ENCODE measurements around the gene SUSD3.

Gene SUSD3

DNA sequence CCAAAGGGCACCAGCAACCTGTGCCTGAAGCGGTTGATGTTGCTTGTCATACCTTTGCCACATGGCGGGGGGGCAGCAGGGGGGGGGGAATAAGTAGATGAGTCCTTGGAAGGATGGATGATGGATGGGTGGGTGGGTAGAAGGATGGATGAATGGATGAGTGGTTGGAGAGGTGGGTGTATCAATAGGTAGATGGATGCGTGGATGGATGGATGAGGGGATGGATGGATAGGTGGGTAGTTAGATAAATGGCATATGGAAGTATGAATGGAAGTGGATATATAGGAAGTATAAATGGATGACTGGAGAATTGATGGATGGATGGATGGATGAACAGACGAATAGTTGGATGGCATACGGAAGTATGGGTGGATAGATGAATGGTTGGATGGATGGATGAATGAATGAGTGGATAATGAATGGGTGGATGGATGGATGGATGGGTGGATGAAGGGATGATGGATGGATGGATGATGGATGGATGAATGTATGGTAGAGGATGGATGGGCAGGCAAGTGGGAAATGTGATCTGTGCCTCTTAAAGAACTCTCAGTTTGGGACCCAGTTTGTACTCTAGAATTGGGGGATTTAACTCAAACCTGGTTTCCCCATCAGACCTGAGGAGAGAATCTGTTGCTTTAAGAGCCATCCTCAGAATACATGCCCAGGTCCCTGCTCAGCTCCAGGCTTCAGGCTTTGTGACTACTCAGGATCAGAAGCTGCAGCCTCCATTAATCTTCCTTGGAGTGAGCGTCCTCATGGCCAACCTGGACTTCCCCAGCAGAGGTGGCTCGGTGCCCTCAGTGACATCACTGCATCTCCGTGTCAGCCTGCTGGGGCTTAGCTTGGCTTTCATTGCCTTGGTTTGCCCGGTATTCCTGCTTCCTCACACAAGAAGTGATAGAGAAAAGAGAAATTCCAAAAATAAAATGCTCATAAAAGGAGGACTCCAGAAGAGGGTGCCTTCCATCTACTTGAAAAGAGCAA is 27.6 kb upstream of the SUSD3 start:
- no peak for DNase-seq

DNA sequence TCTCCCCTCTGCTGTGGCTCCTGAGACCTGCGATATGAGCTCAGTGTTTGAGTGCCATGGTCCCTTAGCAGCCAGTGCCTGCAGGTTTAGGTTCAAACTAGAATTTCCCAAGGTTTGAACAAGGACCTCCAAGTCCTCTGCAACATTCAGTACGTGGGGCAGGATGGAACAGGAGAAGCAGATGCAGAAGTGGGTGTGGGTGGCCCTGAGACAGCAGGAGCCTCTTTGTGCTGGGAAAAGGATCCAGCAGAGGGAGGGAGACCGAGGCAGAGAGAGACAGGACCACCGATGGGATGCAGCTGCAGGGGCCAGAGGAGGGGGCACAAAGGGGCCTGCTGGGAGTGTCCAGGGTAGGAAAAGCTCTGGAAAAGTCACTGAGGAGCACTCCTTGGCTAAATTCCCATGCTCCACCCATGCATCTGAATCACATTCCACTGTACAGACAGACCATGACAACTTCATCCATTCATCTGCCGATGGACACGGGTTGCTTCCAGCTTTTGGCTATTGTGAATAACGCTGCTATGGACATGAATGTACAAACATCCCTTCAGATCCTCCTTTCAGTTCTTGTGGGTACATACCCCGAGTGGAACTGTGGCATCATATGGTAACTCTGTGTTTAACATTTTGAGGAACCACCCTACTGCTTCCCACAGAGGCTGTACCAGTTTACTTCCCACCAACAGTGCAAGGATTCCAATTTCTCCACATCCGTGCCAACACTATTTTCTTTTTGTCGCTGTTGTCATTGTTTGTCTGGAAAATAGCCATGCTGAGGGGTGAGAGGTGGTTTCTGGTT is 26.7 kb upstream of the SUSD3 start:
- DNase-seq: no peak

DNA sequence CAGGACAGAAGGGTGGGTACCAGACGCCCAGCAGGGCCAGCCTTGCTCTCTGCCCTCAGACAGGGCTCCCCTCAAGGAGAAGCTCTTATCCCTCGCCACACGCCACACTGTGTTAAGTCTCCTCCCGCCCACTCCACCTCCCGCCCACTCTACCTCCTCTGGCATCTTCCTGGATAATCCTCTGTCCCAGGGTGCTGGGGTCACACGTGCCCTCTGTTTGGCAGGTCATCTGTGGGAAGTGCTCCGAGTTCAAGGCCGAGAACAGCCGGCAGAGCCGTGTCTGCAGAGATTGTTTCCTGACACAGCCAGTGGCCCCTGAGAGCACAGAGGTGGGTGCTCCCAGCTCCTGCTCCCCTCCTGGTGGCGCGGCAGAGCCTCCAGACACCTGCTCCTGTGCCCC is 26.0 kb upstream of the SUSD3 start:
- DNase-seq: no peak

DNA sequence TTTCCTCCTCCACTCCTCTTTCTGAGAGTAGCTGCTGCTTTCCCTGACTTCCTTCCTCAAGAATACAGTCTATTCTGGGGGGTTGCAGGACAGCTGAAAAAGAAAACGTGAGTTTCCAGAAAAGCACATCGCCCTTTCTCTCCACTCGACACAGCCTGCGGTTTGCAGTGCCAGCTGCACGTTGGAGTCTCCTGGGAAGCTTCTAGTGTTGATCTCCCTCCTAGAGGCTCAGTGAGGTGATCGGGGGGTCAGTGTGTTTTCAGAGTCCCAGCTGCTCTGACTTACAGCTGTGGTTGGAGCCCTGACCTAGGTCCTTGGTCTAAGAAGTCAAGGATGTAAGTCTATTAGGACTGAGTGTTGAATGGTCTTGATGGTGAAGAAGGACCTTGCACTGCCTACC is 25.0 kb upstream of the SUSD3 start:
- no peak for DNase-seq

DNA sequence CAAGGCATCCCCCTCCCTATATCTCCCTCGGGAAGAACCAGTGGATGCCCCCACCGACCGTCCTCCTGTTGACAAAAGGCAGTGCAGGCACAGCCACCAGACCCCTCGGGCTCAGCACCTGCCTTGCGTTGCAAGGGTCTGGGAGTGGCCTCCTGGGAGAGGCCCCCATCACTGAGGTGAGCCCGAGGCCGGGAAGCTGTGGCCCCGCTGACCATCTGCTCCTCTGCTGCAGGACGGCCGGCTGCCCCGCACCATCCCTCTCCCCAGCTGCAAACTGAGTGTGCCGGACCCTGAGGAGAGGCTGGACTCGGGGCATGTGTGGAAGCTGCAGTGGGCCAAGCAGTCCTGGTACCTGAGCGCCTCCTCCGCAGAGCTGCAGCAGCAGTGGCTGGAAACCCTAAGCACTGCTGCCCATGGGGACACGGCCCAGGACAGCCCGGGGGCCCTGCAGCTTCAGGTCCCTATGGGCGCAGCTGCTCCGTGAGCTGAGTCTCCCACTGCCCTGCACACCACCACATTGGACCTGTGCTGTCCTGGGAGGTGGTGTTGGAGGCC is 23.3 kb upstream of the SUSD3 start:
- DNase-seq: no peak

DNA sequence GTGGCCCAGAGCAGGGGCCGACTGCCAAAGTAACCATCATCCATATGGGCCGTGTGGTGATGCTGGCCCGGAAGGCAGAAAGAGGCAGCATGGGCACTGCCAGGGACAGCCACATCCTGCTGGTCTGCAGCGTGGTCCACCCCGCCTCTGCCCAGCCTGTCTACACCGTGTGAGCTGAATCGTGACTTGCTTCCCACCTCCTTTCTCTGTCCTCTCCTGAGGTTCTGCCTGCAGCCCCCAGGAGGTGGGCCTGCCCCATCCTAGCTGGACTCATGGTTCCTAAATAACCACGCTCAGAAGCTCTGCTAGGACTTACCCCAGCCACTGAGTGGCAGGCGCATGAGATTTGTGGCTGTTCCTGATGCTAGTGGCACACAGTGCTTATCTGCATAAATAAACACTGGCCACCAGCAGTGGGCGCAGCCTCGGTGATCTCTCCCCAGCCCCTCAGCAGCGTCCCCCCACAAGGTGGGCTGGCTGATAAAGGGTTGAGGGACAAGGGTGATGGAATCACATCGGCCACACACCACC is 22.6 kb upstream of the SUSD3 start:
- no peak for DNase-seq

DNA sequence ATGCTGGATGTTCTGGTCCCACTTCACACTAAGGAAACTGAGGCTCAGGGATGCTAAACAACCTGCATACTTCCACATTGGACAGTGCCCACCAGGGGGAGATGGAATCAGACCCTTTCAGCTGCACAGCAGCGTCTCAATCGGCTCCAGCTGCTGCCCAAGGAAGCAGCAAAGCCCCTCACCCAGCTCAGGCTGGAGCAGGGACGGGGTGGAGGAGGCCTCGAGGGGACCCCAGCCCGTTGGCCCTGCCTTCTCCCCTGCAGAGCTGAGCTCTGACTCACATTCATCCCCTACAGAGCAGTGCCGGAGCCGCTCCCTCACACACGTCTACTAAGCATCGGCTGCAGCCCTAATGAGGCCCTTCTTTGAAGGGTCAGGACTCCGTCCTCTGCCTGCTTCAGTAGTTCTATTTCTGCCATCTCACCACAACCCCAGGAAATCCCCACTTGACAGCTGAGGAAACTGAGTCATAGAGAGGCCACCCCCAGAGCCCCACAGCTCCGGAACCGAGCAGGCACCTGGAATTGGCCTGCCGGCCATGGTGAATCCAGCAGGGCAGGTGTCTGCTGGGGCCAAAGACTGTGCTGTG is 21.5 kb upstream of the SUSD3 start:
- no peak for DNase-seq

DNA sequence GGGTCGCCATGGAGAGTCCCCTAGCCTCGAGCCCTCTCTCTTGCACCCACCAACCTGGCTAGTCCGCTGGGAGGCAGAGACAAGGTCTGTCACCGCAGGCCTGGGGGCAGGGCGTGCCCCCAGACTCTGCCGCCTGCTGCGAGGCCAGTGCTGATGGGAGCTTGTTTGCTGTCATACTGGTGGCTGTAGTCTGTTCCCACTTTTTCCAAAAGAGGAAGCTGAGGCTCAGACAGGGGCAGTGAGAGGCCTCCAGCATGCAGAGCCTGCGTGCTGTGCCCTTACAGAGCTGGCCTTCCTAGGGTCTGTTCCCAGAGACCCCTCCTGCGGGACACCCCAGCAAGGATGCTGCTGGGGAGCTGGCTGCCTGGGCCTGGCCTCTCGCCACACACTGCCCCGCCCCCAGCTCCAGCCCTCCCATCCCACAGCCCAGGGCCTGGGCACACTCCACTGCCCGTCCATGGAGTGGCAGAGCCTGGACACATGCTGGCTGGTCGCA is 21.0 kb upstream of the SUSD3 start:
- no peak for DNase-seq

DNA sequence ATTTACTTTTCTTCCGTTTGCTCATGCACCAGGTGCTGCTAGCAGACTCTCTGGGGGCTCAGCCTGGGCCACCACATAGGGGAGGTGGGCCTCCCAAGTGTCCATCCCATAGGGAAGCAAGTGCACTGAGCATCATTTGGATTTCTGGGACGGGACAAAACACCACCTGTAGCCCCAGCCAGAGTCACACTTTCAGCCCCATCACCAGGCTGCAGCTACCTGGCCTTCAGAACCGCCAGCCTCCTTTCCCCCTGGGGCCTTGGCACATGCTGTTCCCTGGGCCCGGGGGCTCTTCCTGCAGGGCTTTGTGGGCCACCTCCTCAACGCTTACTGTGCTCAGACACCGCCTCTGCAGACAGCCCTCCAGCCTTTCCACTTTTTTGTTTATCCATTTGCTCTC is 19.6 kb upstream of the SUSD3 start:
- no peak for DNase-seq

DNA sequence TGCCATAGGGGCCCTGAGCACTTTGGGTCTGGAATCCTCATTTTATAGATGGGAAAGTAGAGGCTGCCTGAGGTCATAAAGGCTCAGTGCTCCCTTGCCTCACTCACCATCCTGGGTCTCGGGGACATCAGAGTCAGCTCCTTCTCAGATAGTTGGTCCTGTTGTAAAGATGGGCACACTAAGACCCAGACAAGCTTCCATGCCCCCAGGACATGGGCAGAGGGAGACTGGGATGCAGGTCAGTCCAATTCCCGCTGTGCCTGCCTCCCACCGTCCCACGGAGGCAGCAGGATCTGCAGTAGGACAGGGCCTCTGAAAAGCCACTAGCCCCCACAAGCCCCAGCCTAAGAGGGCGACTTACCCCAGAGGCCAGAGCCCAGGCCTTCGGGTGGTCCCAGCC is 19.0 kb upstream of the SUSD3 start:
- no peak for DNase-seq

DNA sequence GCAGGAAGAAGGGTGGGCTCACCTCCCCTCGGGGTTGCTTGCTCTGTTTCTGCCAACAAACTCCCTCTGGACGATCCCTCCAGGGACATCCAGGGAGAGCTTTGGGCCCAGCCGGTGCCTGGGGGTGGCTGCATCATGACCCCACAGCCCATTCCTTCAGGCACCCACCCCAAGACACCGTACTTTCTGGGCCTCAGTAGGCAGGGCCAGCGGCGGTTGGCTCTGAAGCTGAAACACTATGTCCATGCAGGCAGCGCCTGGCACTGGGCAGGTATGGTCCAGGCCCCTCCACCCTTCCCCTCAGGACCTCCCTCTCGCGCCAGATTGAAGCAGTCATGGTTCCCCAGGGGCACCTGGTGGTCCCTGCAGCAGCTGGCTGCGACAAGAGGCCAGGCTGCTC is 18.5 kb upstream of the SUSD3 start:
- DNase-seq: no peak

DNA sequence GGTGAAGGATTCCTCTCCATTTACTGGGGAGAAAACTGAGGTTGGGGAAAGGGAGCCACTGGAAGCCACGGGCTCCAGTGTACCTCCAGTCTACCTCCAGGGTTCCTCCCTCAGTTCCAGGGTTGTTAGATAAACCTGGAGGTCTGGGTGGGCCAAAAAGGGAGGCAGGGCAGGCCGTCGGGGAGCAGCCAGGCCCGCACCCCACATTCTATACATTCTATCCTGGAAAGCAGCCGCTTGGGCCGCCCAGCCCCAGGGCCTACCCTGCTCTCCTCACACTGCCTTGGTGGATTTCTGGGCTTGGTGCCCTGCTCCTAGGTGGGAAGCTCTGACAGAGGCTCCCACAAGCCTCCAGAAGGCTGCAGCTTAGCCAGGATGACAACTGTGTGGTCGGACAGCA is 18.1 kb upstream of the SUSD3 start:
- no peak for DNase-seq

DNA sequence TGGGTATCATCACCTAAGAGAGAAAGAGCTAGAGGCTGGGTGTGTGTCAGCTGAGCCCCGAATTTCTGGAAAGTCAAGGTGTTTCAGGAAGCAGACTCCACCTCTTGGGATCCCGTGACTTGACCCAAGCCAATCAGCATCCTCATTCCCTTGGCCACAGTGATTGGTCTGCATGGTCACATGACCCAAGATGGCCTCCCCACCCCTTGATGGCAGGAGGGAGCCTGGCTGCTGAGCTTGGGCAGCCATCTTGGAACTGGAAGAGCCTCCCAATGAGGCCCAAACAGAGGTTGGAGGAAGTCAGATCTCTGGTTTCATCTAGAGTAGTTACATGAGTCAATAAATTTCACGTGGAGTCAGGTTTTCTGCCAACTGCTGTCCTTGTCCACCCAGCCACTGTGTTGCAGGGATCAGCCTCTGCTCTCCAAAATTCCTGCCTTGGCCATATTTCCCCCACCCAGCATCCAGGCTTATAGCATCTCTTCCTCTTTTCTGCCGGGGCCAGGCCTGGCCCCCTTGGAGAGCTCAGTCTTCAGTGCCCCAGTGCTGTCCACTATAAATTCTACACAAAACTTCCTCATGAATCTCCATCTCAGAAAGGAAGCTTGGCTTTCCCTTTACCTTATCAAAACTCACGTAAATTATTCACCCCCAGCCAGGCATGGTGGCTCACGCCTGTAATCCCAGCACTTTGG is 17.2 kb upstream of the SUSD3 start:
- no peak for DNase-seq

DNA sequence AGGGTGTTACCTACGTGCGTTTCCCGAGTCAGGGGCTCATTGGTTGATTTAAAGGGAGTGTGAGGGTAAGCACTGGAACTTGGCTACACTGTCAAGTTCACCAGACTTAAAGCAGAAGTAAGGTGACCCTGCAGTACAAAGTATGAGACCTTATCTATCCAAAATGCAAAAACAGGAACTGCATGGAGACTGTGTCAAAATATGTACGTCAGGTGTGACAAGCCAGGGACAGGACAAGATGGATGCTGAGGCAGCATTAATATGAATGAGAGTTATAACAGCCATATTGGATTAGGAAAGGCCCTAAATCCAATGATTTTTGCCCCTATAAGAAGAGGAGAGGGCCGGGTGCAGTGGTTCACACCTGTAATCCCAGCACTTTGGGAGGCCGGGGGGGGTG is 15.4 kb upstream of the SUSD3 start:
- no peak for DNase-seq

DNA sequence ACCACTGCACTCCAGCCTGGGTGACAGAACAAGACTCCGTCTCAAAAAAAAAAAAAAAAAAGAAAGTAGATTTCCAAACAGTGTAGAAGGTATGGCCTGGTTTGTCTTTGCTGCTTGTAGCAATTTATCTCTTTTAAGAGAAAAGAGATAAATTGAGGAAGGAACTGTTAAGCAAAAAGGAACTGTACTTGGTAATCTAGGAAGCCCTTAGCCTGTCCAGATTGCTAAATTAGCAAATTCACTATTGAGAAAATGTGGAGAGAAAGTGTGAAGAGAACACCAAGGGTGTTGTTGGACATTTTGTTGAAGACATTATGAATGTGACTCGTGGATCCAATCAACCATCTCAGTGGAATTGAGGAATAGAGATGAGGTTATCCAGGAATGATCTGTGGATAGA is 13.0 kb upstream of the SUSD3 start:
- DNase-seq: no peak

DNA sequence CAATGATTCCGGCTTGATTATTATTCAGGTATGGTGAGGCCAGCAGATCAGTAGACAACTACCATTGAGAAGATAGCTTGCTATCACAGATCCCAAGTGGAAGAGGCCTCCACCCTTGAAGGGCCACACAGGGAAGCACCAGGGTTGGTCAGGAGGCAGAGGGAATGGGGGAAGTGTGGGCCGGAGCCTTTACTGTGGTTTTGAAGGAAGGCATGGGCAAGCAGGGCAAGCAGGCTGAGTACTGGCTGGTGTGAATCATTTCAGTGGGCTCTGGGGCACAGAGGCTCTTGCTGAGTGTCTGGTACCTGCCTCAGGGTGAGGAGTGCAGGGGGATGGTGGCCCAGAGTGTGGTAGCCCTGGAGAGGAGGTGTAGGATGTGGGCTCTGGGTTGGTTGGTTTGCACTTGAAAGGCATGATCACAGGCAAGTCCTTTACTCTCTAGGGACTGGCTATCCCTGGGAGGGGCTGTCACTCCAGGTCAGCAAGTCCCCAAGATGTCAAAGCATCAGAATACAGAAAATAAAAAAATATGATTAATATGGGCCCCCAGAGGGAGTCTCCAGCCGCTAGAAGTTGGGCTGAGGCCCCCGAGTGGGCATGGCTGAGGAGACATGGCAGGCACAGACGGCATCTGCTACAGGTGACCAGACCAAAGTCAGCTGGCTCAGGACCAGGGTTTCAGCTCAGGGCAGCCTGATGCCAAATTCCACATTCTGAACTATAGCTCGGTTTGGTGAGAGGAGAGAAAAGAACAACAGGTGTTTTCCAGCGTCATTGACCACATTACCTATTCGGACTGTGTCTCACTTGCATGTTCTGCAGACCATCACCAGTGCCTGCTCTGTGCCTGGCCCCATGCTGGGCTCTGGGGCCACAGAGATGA is 9.7 kb upstream of the SUSD3 start:
- no peak for DNase-seq

DNA sequence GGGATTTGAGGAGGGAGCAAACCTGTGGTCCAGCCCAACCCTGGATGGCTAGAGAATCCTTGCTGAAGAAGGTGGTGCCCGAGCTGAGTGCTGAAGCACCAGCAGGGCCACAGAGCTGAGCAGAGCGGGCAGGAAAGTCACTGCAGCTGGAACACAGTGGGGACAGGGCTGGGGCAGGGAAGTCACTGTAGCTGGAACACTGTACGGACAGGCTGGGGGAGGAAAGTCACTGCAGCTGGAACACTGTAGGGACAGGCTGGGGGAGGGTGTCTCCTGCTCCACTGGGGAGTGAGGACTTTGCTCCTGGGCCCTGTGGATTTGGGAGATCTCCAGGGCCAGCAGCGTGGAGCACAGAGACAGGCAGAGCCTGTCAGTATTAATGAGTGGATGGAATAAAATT is 9.0 kb upstream of the SUSD3 start:
- DNase-seq: no peak

DNA sequence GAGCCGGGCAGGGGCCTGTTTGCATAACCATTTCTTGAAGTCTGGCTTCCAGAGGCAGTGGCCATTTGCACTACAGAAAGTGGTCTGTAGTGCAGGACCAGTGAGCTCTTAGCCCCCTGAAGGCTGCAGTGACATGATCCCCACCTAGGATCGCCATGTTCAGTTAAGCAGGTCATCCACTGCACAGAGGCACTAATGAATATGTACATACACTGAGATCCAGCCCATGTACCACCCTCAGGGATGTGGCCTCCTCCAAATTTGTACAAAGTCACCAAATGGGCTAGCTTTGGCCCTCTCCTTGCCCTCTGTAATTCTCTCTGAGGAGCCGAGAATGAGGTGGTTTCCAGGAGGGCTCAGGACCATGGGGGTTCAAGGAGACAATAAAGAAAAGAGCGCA is 8.3 kb upstream of the SUSD3 start:
- DNase-seq: no peak

DNA sequence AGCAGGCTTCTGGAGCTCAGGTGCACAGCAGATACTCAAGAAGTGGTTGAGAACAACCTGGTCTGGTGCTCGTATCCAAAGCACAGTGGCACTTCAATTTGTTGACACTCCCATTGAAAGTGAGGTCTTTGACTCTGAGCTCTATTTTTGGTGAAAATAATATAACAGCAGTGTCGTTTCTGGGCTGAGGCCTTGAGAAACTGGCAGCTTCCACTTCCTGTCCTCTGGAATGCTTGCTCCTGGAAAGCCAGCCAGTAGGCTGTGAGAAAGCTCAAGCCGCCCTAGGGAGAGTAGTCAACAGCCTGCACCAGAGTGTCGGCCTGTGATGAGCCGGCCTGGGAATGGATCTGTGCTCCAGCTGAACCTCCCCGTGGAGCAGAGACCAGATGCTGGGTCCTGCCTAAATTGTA is 6.8 kb upstream of the SUSD3 start:
- DNase-seq: no peak

DNA sequence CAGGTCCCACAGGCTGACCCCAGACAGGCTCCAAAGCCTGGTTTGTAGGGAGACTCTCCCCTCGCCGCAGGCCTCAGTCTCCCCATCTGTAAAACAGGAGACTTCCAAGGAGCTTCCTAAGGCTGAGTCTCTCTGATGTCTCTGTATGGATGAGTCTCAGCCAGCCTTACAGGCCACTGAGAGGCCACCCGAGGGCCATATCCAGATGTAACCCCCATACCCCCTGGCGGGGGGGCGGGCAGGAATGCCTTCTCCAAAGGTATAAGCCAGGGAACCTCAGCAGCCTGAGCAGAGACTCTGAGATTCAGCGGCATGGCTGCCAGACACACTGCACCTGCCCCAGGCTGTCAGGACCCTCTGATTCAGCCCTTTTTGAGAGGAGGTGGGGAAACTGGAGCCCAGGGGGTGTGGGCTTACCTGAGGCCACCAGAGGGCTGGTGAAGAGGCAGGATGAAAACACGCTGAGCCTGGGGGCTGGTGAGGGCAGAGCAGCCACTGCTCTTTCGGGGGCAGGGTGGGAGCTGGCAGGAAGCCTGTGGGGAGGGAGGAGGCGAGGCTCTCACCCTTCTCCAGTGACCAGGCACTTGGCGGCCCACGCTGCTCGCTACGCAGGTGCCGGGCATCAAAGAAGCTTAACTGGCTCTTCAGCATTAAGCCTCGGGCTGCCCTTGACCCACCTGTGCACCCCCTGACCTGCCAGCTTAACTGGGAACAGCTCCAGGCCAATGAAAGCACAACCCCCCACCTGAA is 5.5 kb upstream of the SUSD3 start:
- DNase-seq: no peak
